Heart left ventricle (tissue), 13 donors: ENCODE results near the gene CFAP100.

ENCODE experiments used
- CTCF ChIP-seq, 12 donors: fragments of 200-600 bp; sonication (generic) in 4 of 12; IDR thresholded peaks; one replicate each; pipeline versions ENCODE4 v1.5.0 to v1.8.0; 2018 to 2022; ENCODE audit warnings: antibody characterized with exemption in 12 of 12, mild to moderate bottlenecking in 5 of 12
- POLR2A ChIP-seq, 2 donors: fragments of 450-650 bp; IDR thresholded peaks; one replicate each; pipeline ENCODE4 v1.6.1; 2017; ENCODE audit warnings: antibody characterized with exemption in 2 of 2, mild to moderate bottlenecking in 2 of 2, moderate library complexity in 2 of 2
- donor health status: ischemic (EF 13 %, LVEDD 7.1; RV severe dilation, severe dysfunction).
- donor health status: DM: no; HTN: yes; CAD: no.
- donor health status: DM: no; HTN: no; CAD: no.
- donor health status: ischemic (EF 25% LVEDD 6.9; RV normal size, moderate dysfunction).
- donor health status: ischemic (EF 25% LVEDD 5.7; RV mildly dilated, moderate dysfunction).
- donor health status: ischemic (EF 35%, LVEDD 5.7; RV mildly dilated, moderate dysfunction).
- donor health status: nonischemic (EF 11% LVEDD 7.7; RV severe dilation, severe dysfunction).
- donor health status: DM: yes; HTN: yes; CAD: no.
- donor health status: PGD.
- donor health status: ischemic (EF 29% LVEDD 5.4; RV normal size, mild dysfunction).
- donor health status: nonischemic (EF 23%, LVEDD 6.1; RV moderate dilation, normal function).

GRCh38 chr3:126346466-126346865 is 48.2 kb upstream of the CFAP100 start:
- TF ChIP-seq POLR2A (IDR thresholded peaks at IDR 0.05) (no peak), CTCF (IDR thresholded peaks at IDR 0.05) (no peak)
